Parathyroid adenoma (tissue), 2 donors: Measurements from ENCODE around the gene ZDHHC14.

Experiments used
- H2AFZ ChIP-seq: fragments of 300-600 bp; sonication (generic); one replicate; pipeline ENCODE4 v1.7.0; 2017; ENCODE audit warnings: antibody characterized with exemption, mild to moderate bottlenecking
- H3K27ac ChIP-seq: fragments of 300-600 bp; sonication (generic); one replicate; pipeline ENCODE4 v1.7.0; 2017
- H3K27me3 ChIP-seq: fragments of 300-600 bp; sonication (generic); one replicate; pipeline ENCODE4 v1.7.0; 2017; ENCODE audit warnings: low read length; ENCODE audit not compliant: control insufficient read depth, insufficient read depth
- H3K36me3 ChIP-seq: fragments of 300-600 bp; sonication (generic); one replicate; pipeline ENCODE4 v1.7.0; 2017; ENCODE audit warnings: low read length; ENCODE audit not compliant: control insufficient read depth, insufficient read depth
- H3K4me1 ChIP-seq: fragments of 300-600 bp; sonication (generic); one replicate; pipeline ENCODE4 v1.7.0; 2017; ENCODE audit warnings: control low read depth
- H3K4me2 ChIP-seq: fragments of 300-600 bp; sonication (generic); one replicate; pipeline ENCODE4 v1.7.0; 2017; ENCODE audit warnings: low read length
- H3K4me3 ChIP-seq: fragments of 300-600 bp; sonication (generic); one replicate; pipeline ENCODE4 v1.7.0; 2017; ENCODE audit warnings: low read depth, low read length
- H3K79me2 ChIP-seq: fragments of 300-600 bp; sonication (generic); one replicate; pipeline ENCODE4 v1.7.0; 2017; ENCODE audit warnings: control low read depth
- H3K9ac ChIP-seq: fragments of 300-600 bp; sonication (generic); one replicate; pipeline ENCODE4 v1.7.0; 2017; ENCODE audit warnings: mild to moderate bottlenecking
- H3K9me3 ChIP-seq: fragments of 300-600 bp; sonication (generic); one replicate; pipeline ENCODE4 v1.7.0; 2017; ENCODE audit warnings: low read length; ENCODE audit not compliant: control insufficient read depth
- TF ChIP-seq, protein P1 (sequence below): fragments of 300-600 bp; sonication (generic); IDR thresholded peaks from one replicate; pipeline ENCODE4 v1.7.0; 2017; ENCODE audit warnings: antibody characterized with exemption, mild to moderate bottlenecking
- donor health status: primary hyperparathyroidism.

The ZDHHC14 gene

DNA sequence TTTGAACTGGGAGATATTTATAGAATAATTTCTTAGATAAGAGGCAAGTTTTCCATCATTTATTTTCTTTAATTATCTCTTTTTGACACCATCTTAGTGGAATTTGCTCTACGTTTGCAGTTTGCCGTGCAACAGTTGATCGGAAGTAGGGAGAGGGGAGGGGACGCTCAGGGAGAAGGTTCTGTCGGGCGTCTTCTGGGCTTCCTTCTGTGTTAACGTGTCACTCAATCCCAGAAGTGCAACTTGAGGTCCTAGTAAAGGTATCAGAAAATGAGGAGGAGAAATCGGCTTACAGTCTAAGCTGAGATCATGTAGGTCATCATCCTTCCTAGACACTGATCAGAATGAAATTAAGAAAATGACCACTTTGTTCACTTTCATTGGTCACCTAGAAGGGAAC is 293.1 kb downstream of the ZDHHC14 start:
- Histone ChIP-seq H3K4me3 (no peak overlapping the region), H3K4me1 (no peaks in the 10 kb centered on the region), H3K79me2 (no peaks in the 10 kb centered on the region), H3K9me3 (no peaks in the 10 kb centered on the region), H3K27ac (no peak overlapping the region), H3K27me3 (no peaks in the 10 kb centered on the region), H3K36me3 (no peaks in the 10 kb centered on the region), H3K4me2 (no peak overlapping the region), H2AFZ (no peak overlapping the region), H3K9ac (no peak overlapping the region)
- TF ChIP-seq, protein P1, sequence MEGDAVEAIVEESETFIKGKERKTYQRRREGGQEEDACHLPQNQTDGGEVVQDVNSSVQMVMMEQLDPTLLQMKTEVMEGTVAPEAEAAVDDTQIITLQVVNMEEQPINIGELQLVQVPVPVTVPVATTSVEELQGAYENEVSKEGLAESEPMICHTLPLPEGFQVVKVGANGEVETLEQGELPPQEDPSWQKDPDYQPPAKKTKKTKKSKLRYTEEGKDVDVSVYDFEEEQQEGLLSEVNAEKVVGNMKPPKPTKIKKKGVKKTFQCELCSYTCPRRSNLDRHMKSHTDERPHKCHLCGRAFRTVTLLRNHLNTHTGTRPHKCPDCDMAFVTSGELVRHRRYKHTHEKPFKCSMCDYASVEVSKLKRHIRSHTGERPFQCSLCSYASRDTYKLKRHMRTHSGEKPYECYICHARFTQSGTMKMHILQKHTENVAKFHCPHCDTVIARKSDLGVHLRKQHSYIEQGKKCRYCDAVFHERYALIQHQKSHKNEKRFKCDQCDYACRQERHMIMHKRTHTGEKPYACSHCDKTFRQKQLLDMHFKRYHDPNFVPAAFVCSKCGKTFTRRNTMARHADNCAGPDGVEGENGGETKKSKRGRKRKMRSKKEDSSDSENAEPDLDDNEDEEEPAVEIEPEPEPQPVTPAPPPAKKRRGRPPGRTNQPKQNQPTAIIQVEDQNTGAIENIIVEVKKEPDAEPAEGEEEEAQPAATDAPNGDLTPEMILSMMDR = no peak

DNA sequence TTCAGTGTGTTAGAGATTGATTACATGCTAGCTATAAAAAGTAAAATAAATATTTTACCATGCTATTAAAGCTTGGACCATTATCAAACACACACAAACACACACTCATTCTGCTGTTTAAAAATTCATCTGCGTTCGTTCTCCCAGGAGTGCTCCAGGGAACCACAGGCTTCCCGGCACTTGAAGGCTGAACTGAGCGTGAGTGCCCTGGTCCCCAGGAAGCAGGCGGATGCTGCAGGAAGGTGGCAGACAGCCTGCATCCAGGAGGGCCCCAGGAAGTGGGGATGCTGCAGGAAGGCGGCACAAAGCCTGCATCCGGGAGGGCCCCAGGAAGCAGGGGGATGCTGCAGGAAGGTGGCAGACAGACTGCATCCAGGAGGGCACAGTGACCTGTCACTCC is 294.8 kb downstream of the ZDHHC14 start:
- H3K9me3 ChIP-seq = no peaks in the 10 kb centered on the region
- H3K4me1 ChIP-seq = no peaks in the 10 kb centered on the region
- no peaks in the 10 kb centered on the region for H3K27me3 ChIP-seq
- H3K4me3 ChIP-seq = no peak overlapping the region
- no peaks in the 10 kb centered on the region for H3K79me2 ChIP-seq
- H3K9ac ChIP-seq = no peak overlapping the region
- no peak overlapping the region for H2AFZ ChIP-seq
- no peak overlapping the region for H3K27ac ChIP-seq
- no peaks in the 10 kb centered on the region for H3K36me3 ChIP-seq
- TF ChIP-seq, protein P1 = no peak
- no peak overlapping the region for H3K4me2 ChIP-seq

DNA sequence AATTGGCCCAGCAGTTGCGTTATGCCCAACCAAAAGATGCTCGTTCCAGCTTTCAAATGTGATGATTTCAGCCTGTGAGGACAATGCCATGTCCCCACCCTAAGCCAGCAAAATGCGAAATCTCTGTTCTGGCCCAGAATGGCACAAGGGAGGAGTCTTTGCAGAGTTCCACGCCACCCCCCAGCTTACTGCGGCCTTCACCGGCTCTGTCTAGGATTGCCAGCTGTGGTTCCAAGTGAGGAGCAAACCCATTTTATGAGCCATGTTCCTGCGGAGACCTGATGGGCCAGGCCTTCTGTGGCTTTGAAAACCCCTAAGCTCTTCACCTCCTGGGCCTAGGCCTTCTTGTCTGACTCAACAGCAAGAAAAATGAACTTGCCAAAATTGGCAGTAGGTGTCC is 295.3 kb downstream of the ZDHHC14 start:
- no peaks in the 10 kb centered on the region for H3K4me1 ChIP-seq
- H3K4me3 ChIP-seq = no peak overlapping the region
- no peak overlapping the region for H3K4me2 ChIP-seq
- no peaks in the 10 kb centered on the region for H3K36me3 ChIP-seq
- no peak overlapping the region for H2AFZ ChIP-seq
- H3K9me3 ChIP-seq = no peaks in the 10 kb centered on the region
- TF ChIP-seq, protein P1 = no peak
- no peaks in the 10 kb centered on the region for H3K79me2 ChIP-seq
- H3K9ac ChIP-seq = no peak overlapping the region
- H3K27ac ChIP-seq = no peak overlapping the region
- H3K27me3 ChIP-seq = no peaks in the 10 kb centered on the region

DNA sequence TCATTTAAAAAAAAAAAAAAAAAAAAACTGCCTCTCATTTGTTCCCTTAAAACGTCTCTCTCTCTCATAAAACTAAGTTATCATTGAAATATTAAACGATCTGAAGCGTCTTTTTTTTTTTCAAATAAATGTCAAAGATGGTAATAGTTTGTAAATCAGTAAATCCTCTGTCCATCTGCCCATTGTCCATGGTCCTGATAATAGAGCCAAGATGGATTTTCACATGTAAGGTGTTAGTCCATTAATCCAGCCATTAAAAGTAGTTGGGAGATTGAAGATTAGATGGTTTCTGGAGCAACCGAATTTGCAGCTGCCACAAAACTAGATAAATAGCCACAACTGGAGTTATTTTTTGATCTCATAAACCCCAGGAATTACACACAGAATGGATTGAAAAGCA is 296.2 kb downstream of the ZDHHC14 start:
- no peaks in the 10 kb centered on the region for H3K4me1 ChIP-seq
- no peak overlapping the region for H3K4me2 ChIP-seq
- no peak overlapping the region for H3K27ac ChIP-seq
- no peaks in the 10 kb centered on the region for H3K9me3 ChIP-seq
- no peaks in the 10 kb centered on the region for H3K79me2 ChIP-seq
- TF ChIP-seq, protein P1 = no peak
- no peak overlapping the region for H2AFZ ChIP-seq
- no peaks in the 10 kb centered on the region for H3K36me3 ChIP-seq
- H3K4me3 ChIP-seq = no peak overlapping the region
- H3K9ac ChIP-seq = no peak overlapping the region
- no peaks in the 10 kb centered on the region for H3K27me3 ChIP-seq

DNA sequence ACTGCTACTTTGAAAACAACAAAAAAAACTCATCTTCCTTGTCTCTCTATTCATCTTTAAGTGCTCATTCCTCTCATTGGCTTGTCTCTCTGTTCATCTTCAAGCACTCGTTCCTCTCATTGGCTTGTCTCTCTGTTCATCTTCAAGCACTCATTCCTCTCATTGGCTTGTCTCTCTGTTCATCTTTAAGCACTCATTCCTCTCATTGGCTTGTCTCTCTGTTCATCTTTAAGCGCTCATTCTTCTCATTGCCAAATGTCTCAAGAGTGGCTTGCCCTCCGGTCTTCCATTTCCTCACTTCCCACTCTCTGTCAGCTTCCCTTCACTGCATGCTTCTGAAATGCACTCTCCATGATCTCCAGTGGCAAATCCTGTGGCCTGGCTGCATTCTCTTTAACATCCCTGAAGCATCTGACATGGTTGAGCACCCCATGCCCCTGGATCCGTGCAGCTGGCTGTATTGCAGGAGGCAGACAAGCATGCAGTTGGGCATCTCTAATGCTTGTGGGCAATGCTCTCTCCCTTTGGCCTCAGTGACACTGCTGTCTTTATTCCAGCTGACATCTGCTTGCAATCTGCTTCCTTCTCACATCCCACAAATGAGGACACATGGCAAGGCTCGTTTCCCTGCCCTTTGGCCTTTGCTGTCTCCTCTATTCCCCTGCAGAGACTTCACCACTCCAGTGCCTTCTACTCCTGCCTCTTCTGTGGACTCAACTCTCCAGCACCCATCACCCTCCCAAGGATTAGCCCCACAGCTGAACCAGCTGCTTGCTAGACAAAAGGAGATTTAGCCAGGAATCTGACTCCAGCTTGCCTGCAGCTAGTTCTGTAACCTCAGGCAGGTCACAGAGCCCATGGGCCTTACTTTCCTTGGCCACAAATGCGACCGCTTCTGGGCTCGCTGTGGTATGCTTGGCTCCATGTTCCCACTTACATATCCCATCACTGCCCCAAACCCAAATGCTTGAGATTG is 298.9 kb downstream of the ZDHHC14 start:
- H3K4me1 ChIP-seq = peaks cover 3% of the 10 kb centered on the region
- no peak overlapping the region for H3K9ac ChIP-seq
- no peaks in the 10 kb centered on the region for H3K9me3 ChIP-seq
- no peak overlapping the region for H3K27ac ChIP-seq
- no peak overlapping the region for H3K4me2 ChIP-seq
- TF ChIP-seq, protein P1 = no peak
- no peaks in the 10 kb centered on the region for H3K36me3 ChIP-seq
- H3K79me2 ChIP-seq = no peaks in the 10 kb centered on the region
- no peak overlapping the region for H2AFZ ChIP-seq
- H3K27me3 ChIP-seq = no peaks in the 10 kb centered on the region
- H3K4me3 ChIP-seq = no peak overlapping the region
